HG03439 (cell line): Measurements from ENCODE around the gene SLCO2B1.

Experiments used
- ATAC-seq: cut with Tn5 transposase; IDR thresholded peaks from one replicate; pipeline ENCODE4 v1.9.1; 2021; ENCODE audit warnings: mild to moderate bottlenecking, moderate library complexity; ENCODE audit not compliant: unreplicated experiment

The SLCO2B1 gene

GRCh38 chr11:75245356-75246005, 94.6 kb downstream of the SLCO2B1 start:
- no peak for ATAC-seq

GRCh38 chr11:75246006-75246670, 95.2 kb downstream of the SLCO2B1 start:
- ATAC-seq, result no peak

DNA sequence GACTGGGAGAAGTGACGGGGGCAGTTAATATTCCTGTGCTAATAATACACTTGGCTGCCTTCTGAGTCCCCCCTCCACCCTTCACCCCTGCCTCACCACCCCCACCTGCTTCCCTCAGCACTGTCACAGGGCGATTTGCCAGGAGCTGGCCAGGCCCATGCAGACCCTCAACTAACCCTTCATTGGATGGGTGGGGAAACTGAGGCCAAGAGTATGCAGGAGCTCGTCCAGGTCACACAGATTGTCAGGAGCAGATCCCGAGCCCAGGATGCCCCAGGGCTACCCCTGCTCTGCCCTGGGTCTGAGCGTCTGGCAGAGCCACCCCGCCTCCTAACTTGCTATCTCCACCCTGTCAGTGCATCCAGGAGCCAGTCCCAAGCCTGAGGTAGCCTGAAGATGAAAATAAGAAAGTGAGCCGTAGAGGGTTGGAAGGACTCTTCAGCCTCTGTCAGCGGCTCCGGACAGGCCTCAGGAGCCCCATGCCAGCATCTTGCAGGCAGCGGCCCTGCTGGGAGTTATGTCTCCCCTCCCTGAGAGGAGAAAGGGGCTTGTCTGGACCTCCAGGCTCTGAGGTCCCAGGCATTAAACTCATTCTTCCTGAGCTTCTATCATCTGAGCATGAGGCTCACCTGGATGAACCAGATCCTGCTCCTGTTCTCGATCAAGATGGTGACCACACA, 95.9 kb downstream of the SLCO2B1 start:
- ATAC-seq, result no peak

- ATAC-seq, result no peak
Measured at GRCh38 chr11:75248924-75249256, 98.0 kb downstream of the SLCO2B1 start.

- no peak for ATAC-seq
Measured at GRCh38 chr11:75249704-75250103, 98.8 kb downstream of the SLCO2B1 start.

DNA sequence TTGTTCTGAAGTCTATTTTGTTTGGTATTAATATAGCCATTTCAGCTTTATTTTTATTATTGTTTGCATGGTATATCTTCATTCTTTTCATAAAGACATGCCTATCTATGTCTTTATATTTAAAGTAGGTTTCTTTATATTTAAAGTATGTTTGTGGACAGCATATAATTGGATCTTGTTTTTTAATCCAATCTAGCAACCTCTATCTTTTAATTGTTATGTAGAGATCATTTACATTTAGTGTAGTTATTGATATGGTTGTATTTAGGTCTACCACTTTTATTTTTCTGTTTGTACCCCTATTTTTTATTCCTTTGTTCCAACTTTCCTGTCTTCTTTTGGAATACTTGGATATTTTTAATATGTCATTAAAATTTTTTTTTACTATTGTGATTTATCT, 103.4 kb downstream of the SLCO2B1 start:
- no peak for ATAC-seq
